ENCODE results near the gene TUFT1. TPM values are rescaled to one million over a fixed set of nuclear protein-coding genes. Genes with fewer than 3 reads are reported as not detected.

TUFT1 gene
- total and polyA plus RNA-seq, 2 of the 8 experiments (the other 6 are each of a cell fraction or from before 2014, with no cell fraction given): 7.3 to 10.4 TPM

DNA sequence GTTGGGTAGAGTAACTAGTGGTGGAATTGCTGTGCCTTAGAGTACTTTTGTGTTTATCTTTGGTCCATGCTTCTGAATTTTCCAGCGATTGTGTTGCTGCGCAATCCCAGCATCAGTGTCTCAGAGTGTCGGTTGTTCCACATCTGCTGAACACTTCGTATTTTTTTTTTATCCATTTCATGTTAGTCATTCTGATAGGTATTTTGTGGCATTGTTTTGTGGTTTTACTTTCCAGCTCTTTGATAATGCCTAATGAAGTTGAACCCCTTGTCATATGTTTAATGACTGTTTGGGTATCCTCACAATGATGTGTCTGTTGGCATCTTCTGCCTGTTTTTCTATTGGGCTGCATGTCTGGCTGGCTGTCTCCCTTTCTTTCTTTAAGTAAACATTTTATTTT is 13.6 kb downstream of the TUFT1 start (continued):
- no peak for TF ChIP-seq CHD7 (IDR thresholded peaks at IDR 0.05; ENCODE audit: insufficient replicate concordance, low read length)
- TF ChIP-seq MAX (IDR thresholded peaks at IDR 0.05): no peak
- no peak for TF ChIP-seq SIN3A (conservative IDR thresholded peaks at IDR 0.05 in 1 of 2, IDR thresholded peaks at IDR 0.05 in 1 of 2; ENCODE audit: low read depth in 1 of 2, low read length in 2 of 2)
- no peak for TF ChIP-seq SP2 (IDR thresholded peaks at IDR 0.05; ENCODE audit: low read length)
- no peak for TF ChIP-seq YY1 (IDR thresholded peaks at IDR 0.05; ENCODE audit: low read depth, low read length)
- no peak for TF ChIP-seq PHF8 (conservative IDR thresholded peaks at IDR 0.05; ENCODE audit: low read depth, low read length)
